Anterior cingulate cortex (tissue), 58 donors: ENCODE data around the gene NEUROD6.

Experiments used
- DNase-seq, 58 donors: peaks; one replicate each; lab custom pipeline; 2025; lab: John Stamatoyannopoulos, UW

The NEUROD6 gene

GRCh38 chr7:31340603-31341002 is at the start of gene NEUROD6:
TSS of gene NEUROD6 (minus strand) at chr7:31340726. CDS start at chr7:31339268, 1,458 bp downstream.
- DNase-seq = peak in 10 of 58 donors; percentile 13 to 57 (median 31)

GRCh38 chr7:31384466-31384865 is 43.9 kb upstream of the NEUROD6 start:
- no peak for DNase-seq

- no peak for DNase-seq
Measured at GRCh38 chr7:31382722-31383121, 42.2 kb upstream of the NEUROD6 start.

GRCh38 chr7:31373337-31374289 is 33.1 kb upstream of the NEUROD6 start:
- DNase-seq = peak in 22 of 58 donors; percentile 0 to 33 (median 16)

GRCh38 chr7:31372231-31372959 is 31.9 kb upstream of the NEUROD6 start:
- peak in 14 of 58 donors; percentile 5 to 40 (median 22) for DNase-seq

- no peak for DNase-seq
Measured at GRCh38 chr7:31371621-31372020, 31.1 kb upstream of the NEUROD6 start.

GRCh38 chr7:31370609-31371008 is 30.1 kb upstream of the NEUROD6 start:
- peak in 4 of 58 donors; percentile 9 to 26 (median 20) for DNase-seq

- DNase-seq = no peak
Measured at GRCh38 chr7:31368620-31369019, 28.1 kb upstream of the NEUROD6 start.

GRCh38 chr7:31363496-31363895 is 23.0 kb upstream of the NEUROD6 start:
- no peak for DNase-seq

GRCh38 chr7:31363051-31363450 is 22.5 kb upstream of the NEUROD6 start:
- DNase-seq = no peak

- no peak for DNase-seq
Measured at GRCh38 chr7:31362401-31362800, 21.9 kb upstream of the NEUROD6 start.

- DNase-seq = no peak
Measured at GRCh38 chr7:31358467-31358866, 17.9 kb upstream of the NEUROD6 start.

GRCh38 chr7:31345421-31345820 is 4.9 kb upstream of the NEUROD6 start:
- no peak for DNase-seq

- DNase-seq = no peak
Measured at GRCh38 chr7:31343516-31344305, 3.2 kb upstream of the NEUROD6 start.

- no peak for DNase-seq
Measured at GRCh38 chr7:31341141-31341540, 615 bp upstream of the NEUROD6 start.

GRCh38 chr7:31340051-31340450 is 475 bp downstream of the NEUROD6 start:
- DNase-seq = no peak

GRCh38 chr7:31338706-31339105 is 1.8 kb downstream of the NEUROD6 start:
- no peak for DNase-seq

- DNase-seq = no peak
Measured at GRCh38 chr7:31337002-31337565, 3.4 kb downstream of the NEUROD6 start.

GRCh38 chr7:31336202-31337001 is 4.1 kb downstream of the NEUROD6 start:
- DNase-seq = peak in 1 of 58 donors; percentile 6

- DNase-seq = no peak
Measured at GRCh38 chr7:31335884-31336201, 4.7 kb downstream of the NEUROD6 start.
